Measurements from ENCODE around the gene CLASP1. TPM values are rescaled to one million over a fixed set of nuclear protein-coding genes. Genes with fewer than 3 reads are reported as not detected.

The CLASP1 gene
- total RNA-seq, 2 experiments from 2014 or later = 33.8 to 72.4 TPM

GRCh38 chr2:121475811-121476571, 173.3 kb downstream of the CLASP1 start:
- Histone ChIP-seq H3K36me3 (ENCODE audit: insufficient read depth, low read length) (peaks cover 5% of the 10 kb centered on the region; the same call in 1 of the 2 replicates), H3K4me2 (ENCODE audit: low read length) (no peak overlapping the region), H4K20me1 (ENCODE audit: insufficient read depth, low read length) (no peaks in the 10 kb centered on the region), H3K27ac (ENCODE audit: low read depth, low read length, poor library complexity, severe bottlenecking) (no peak overlapping the region), H3K4me3 (ENCODE audit: low read depth, low read length, poor library complexity, severe bottlenecking) (no peak overlapping the region), H3K9me3 (ENCODE audit: low read length) (no peaks in the 10 kb centered on the region), H3K4me1 (ENCODE audit: insufficient read depth, low read length, poor library complexity, severe bottlenecking) (no peaks in the 10 kb centered on the region), H3K79me2 (ENCODE audit: insufficient read depth, low read depth, low read length) (no peaks in the 10 kb centered on the region), H2AFZ (ENCODE audit: low read length) (no peak overlapping the region), H3K9me2 (ENCODE audit: insufficient read depth, low read length) (no peaks in the 10 kb centered on the region)
- BruUV-seq (replicated peaks) = no TSS peak
- DNase-seq (ENCODE audit: low spot score) = no peak
- no peak for TF ChIP-seq EZH2phosphoT487 (IDR thresholded peaks at IDR 0.05; ENCODE audit: borderline replicate concordance, low read depth, low read length)
- POLR2A ChIA-PET = interaction anchor here (1.1 to 1.7 kb wide), 3 partner anchors 10 to 31 kb away, joined by 3 to 5 read pairs (median 3); no protein-coding TSS in a partner anchor
- intact Hi-C loops (cut with micrococcal nuclease; ENCODE audit: unreplicated experiment) = no loop called here
- CTCF ChIA-PET (ENCODE audit: unreplicated experiment) = no interaction called here

GRCh38 chr2:121473512-121473911, 175.8 kb downstream of the CLASP1 start:
- intact Hi-C loops (cut with micrococcal nuclease; ENCODE audit: unreplicated experiment) = no loop called here
- POLR2A ChIA-PET = no interaction called here
- Histone ChIP-seq H3K4me1 (ENCODE audit: insufficient read depth, low read length, poor library complexity, severe bottlenecking) (no peaks in the 10 kb centered on the region), H3K27ac (ENCODE audit: low read depth, low read length, poor library complexity, severe bottlenecking) (no peak overlapping the region), H3K36me3 (ENCODE audit: insufficient read depth, low read length) (peaks cover 22% of the 10 kb centered on the region), H3K9me3 (ENCODE audit: low read length) (no peaks in the 10 kb centered on the region), H2AFZ (ENCODE audit: low read length) (no peak overlapping the region), H4K20me1 (ENCODE audit: insufficient read depth, low read length) (no peaks in the 10 kb centered on the region), H3K79me2 (ENCODE audit: insufficient read depth, low read depth, low read length) (no peaks in the 10 kb centered on the region), H3K4me3 (ENCODE audit: low read depth, low read length, poor library complexity, severe bottlenecking) (no peak overlapping the region), H3K4me2 (ENCODE audit: low read length) (no peak overlapping the region), H3K9me2 (ENCODE audit: insufficient read depth, low read length) (no peaks in the 10 kb centered on the region)
- no TSS peak for BruUV-seq (replicated peaks)
- CTCF ChIA-PET (ENCODE audit: unreplicated experiment) = no interaction called here
- no peak for TF ChIP-seq EZH2phosphoT487 (IDR thresholded peaks at IDR 0.05; ENCODE audit: borderline replicate concordance, low read depth, low read length)
- no peak for TF ChIP-seq CTCF (conservative IDR thresholded peaks at IDR 0.05; ENCODE audit: low read length)
- DNase-seq (ENCODE audit: low spot score) = no peak

GRCh38 chr2:121472470-121472993, 176.7 kb downstream of the CLASP1 start:
- Histone ChIP-seq H3K4me1 (ENCODE audit: insufficient read depth, low read length, poor library complexity, severe bottlenecking) (no peaks in the 10 kb centered on the region), H3K9me2 (ENCODE audit: insufficient read depth, low read length) (no peaks in the 10 kb centered on the region), H3K36me3 (ENCODE audit: insufficient read depth, low read length) (peaks cover 32% of the 10 kb centered on the region), H4K20me1 (ENCODE audit: insufficient read depth, low read length) (no peaks in the 10 kb centered on the region), H3K27ac (ENCODE audit: low read depth, low read length, poor library complexity, severe bottlenecking) (no peak overlapping the region), H3K4me3 (ENCODE audit: low read depth, low read length, poor library complexity, severe bottlenecking) (no peak overlapping the region), H2AFZ (ENCODE audit: low read length) (no peak overlapping the region), H3K9me3 (ENCODE audit: low read length) (no peaks in the 10 kb centered on the region), H3K4me2 (ENCODE audit: low read length) (no peak overlapping the region), H3K79me2 (ENCODE audit: insufficient read depth, low read depth, low read length) (no peaks in the 10 kb centered on the region)
- ChIA-PET POLR2A (no interaction called here), CTCF (ENCODE audit: unreplicated experiment) (no interaction called here)
- BruUV-seq (replicated peaks) = no TSS peak
- intact Hi-C loops (cut with micrococcal nuclease; ENCODE audit: unreplicated experiment) = no loop called here
- DNase-seq (ENCODE audit: low spot score) = no peak
- no peak for TF ChIP-seq CTCF (conservative IDR thresholded peaks at IDR 0.05; ENCODE audit: low read length)
- no peak for TF ChIP-seq EZH2phosphoT487 (IDR thresholded peaks at IDR 0.05; ENCODE audit: borderline replicate concordance, low read depth, low read length)
